Adrenal gland (tissue), 12 donors: ENCODE measurements around the gene ARHGAP25. TPM values are rescaled to one million over a fixed set of nuclear protein-coding genes. Genes with fewer than 3 reads are reported as not detected.

Experiments
- DNase-seq, 7 donors: peaks; one replicate each; pipeline ENCODE4 v3.0.0-alpha.2; 2019 to 2020
- H3K27ac ChIP-seq, 5 donors: fragments of 200-600 bp; sonication (generic) in 4 of 5; 1 replicate in 3 of 5; 2 replicates in 2 of 5; pipeline versions ENCODE4 v1.5.1 to v1.8.0; 2016 to 2020; ENCODE audit warnings: mild to moderate bottlenecking in 1 of 5
- H3K27me3 ChIP-seq: fragments of 200-600 bp; 2 replicates; pipeline ENCODE4 v1.8.0; 2021
- H3K36me3 ChIP-seq, 2 donors: fragments of 200-600 bp; replicated peaks in 1 of 2; 1 replicate in 1 of 2; 2 replicates in 1 of 2; pipeline versions ENCODE4 v1.5.1 to v1.8.0; 2018 to 2022
- H3K4me1 ChIP-seq, 2 donors: fragments of 200-600 bp; replicated peaks in 1 of 2; 1 replicate in 1 of 2; 2 replicates in 1 of 2; pipeline versions ENCODE4 v1.5.1 to v1.8.0; 2018 to 2021
- H3K4me3 ChIP-seq, 4 donors: fragments of 200-600 bp; sonication (generic) in 3 of 4; one replicate each; pipeline ENCODE4 v1.5.1; 2016 to 2018
- H3K9me3 ChIP-seq, 3 donors: fragments of 200-600 bp; sonication (generic) in 1 of 3; replicated peaks in 1 of 3; 1 replicate in 2 of 3; 2 replicates in 1 of 3; pipeline versions ENCODE4 v1.5.1 to v1.8.0; 2016 to 2021
- CTCF ChIP-seq, 6 experiments: fragments of 450-650 bp in 4 of 6; fragments of 200-600 bp in 2 of 6; sonication (generic) in 1 of 6; IDR thresholded peaks; 1 replicate in 5 of 6; 2 replicates in 1 of 6; pipeline versions ENCODE4 v1.5.1 to v1.8.0; 2016 to 2021; ENCODE audit warnings: antibody characterized with exemption in 6 of 6, mild to moderate bottlenecking in 2 of 6, moderate library complexity in 1 of 6
- POLR2A ChIP-seq, 2 donors: fragments of 450-650 bp; IDR thresholded peaks; one replicate each; pipeline ENCODE4 v1.6.1; 2017; ENCODE audit warnings: antibody characterized with exemption in 2 of 2, mild to moderate bottlenecking in 2 of 2, moderate library complexity in 1 of 2
- WGBS, 4 donors: extraction: QIAGEN DNeasy Blood & Tissue Kit in 2 of 4; methylation state at CpG; one replicate each; pipeline versions ENCODE4 v1.1.5 to v1.1.7; 2013 to 2017; 5-methylcytosine and 5-hydroxymethylcytosine counted together
- intact Hi-C, 2 donors: fragments of 100-400 bp; cut with DNase I; formaldehyde crosslinking; loops; one replicate each; pipeline versions ENCODE4 v1.14.1 to v1.15.0; 2022 to 2023
- polyA plus RNA-seq, 3 donors: library from polyadenylated mRNA; stranded (reverse); fragments of 200-250 nt in 2 of 3; fragments of 350-450 nt in 1 of 3; fragmentation: Illumina TruSeq in 1 of 3; extraction: RNeasy Lipid Tissue Mini Kit (QIAGEN cat#74804) in 1 of 3; gene quantifications; one replicate each; pipeline ENCODE4 v1.2.3, GENCODE V29; 2013 to 2014
- total RNA-seq, 9 donors: library from RNA; depleted of rRNA in 4 of 9; stranded (reverse); fragments of >200 nt in 4 of 9; fragments of 120-200 nt in 1 of 9; fragmentation: NEBNext Ultra II Directional in 1 of 9; extraction: Animal tissue kit (Norgen Biotek cat#: 25700) in 1 of 9; gene quantifications; one replicate each; pipeline versions ENCODE4 v1.1.0 to v1.2.4, GENCODE V29; 2013 to 2023
- donor health status: healthy with polysubstance abuse.
- donor health status: Bipolar disorder and iron deficiency.
- donor health status: DM: yes; HTN: yes; CAD: no.
- donor health status: DM: no; HTN: no; CAD: no.
- donor health status: DM: no; HTN: no; CAD: no.
- donor health status: DM: yes; HTN: yes; CAD: no.

The ARHGAP25 gene
- total and polyA plus RNA-seq, 12 donors, result 5.5 to 17.6 (median 10.6) TPM

GRCh38 chr2:68854476-68854875 is 119.9 kb downstream of the ARHGAP25 start:
- Histone ChIP-seq H3K4me3 (no peak overlapping the region), H3K4me1 (no peaks in the 10 kb centered on the region), H3K27me3 (peaks cover 5% of the 10 kb centered on the region), H3K9me3 (no peaks in the 10 kb centered on the region), H3K36me3 (no peaks in the 10 kb centered on the region), H3K27ac (no peak overlapping the region)
- TF ChIP-seq CTCF (IDR thresholded peaks at IDR 0.05) (no peak), POLR2A (IDR thresholded peaks at IDR 0.05) (no peak)
- DNase-seq, result no peak
- intact Hi-C loops, result no loop called here

- Histone ChIP-seq H3K27me3 (peaks cover 2% of the 10 kb centered on the region), H3K9me3 (no peaks in the 10 kb centered on the region), H3K36me3 (no peaks in the 10 kb centered on the region), H3K4me1 (no peaks in the 10 kb centered on the region), H3K27ac (no peak overlapping the region), H3K4me3 (no peak overlapping the region)
- WGBS, 4 donors, result 81 to 96% (median 92%) methylated on average over 3 of the region's 3 CpGs
- DNase-seq, result no peak
- TF ChIP-seq CTCF (IDR thresholded peaks at IDR 0.05) (no peak), POLR2A (IDR thresholded peaks at IDR 0.05) (no peak)
- intact Hi-C loops, result no loop called here
Observed at GRCh38 chr2:68855550-68855949, 120.9 kb downstream of the ARHGAP25 start.

- no peaks in the 10 kb centered on the region for H3K36me3 ChIP-seq
- H3K4me3 ChIP-seq, result no peak overlapping the region
- no peak overlapping the region for H3K27ac ChIP-seq
- 58 to 73% (median 66%) methylated on average over 3 of the region's 3 CpGs for WGBS, 4 donors
- no peaks in the 10 kb centered on the region for H3K4me1 ChIP-seq
- DNase-seq, result no peak
- TF ChIP-seq CTCF (IDR thresholded peaks at IDR 0.05) (no peak), POLR2A (IDR thresholded peaks at IDR 0.05) (no peak)
- H3K9me3 ChIP-seq, result no peaks in the 10 kb centered on the region
- no peaks in the 10 kb centered on the region for H3K27me3 ChIP-seq
- intact Hi-C loops, result no loop called here
Observed at GRCh38 chr2:68857202-68857845, 122.7 kb downstream of the ARHGAP25 start.

GRCh38 chr2:68857855-68858456 is 123.3 kb downstream of the ARHGAP25 start:
- no peak overlapping the region for H3K4me3 ChIP-seq
- intact Hi-C loops, result no loop called here
- H3K27ac ChIP-seq, result no peak overlapping the region
- no peaks in the 10 kb centered on the region for H3K9me3 ChIP-seq
- TF ChIP-seq POLR2A (IDR thresholded peaks at IDR 0.05) (no peak), CTCF (IDR thresholded peaks at IDR 0.05) (no peak)
- no peaks in the 10 kb centered on the region for H3K4me1 ChIP-seq
- no peaks in the 10 kb centered on the region for H3K36me3 ChIP-seq
- H3K27me3 ChIP-seq, result no peaks in the 10 kb centered on the region
- WGBS, 4 donors, result 62 to 78% (median 68%) methylated on average over 4 of the region's 4 CpGs
- no peak for DNase-seq
